ENCODE results near the gene COG7.

The COG7 gene

GRCh38 chr16:23452572-23453337, at the start of gene COG7:
Gene COG7 (minus strand): TSS chr16:23453189. CDS start chr16:23452994, 195 bp downstream.
- DNase-seq (ENCODE audit: insufficient read length, low spot score) = peak; percentile 61
- FAIRE-seq = no peak
- peak; percentile 45 for TF ChIP-seq POLR2A (IDR thresholded peaks at IDR 0.05; ENCODE audit: low read depth, low read length)

GRCh38 chr16:23502466-23502865, 49.5 kb upstream of the COG7 start:
- TF ChIP-seq POLR2A (IDR thresholded peaks at IDR 0.05; ENCODE audit: low read depth, low read length) = no peak
- FAIRE-seq = no peak
- DNase-seq (ENCODE audit: insufficient read length, low spot score) = no peak

GRCh38 chr16:23501291-23501690, 48.3 kb upstream of the COG7 start:
- no peak for DNase-seq (ENCODE audit: insufficient read length, low spot score)
- TF ChIP-seq POLR2A (IDR thresholded peaks at IDR 0.05; ENCODE audit: low read depth, low read length) = no peak
- FAIRE-seq = no peak

DNA sequence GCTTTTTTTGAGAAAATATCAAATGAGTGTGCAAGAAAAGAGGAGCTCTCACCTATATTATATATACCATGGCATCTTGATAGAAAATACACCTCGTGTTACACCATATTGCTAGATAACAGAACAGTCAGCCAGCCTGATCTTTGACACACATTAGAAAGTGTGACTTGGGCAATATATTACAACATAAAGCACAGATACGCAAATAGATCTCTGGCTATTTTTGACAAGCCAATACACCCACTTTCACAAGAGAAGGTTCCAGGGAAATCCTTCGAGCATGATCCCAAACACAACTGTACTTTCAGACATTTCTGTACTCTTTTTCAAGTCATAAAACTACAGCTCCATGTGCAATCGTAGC, 47.9 kb upstream of the COG7 start:
- TF ChIP-seq POLR2A (IDR thresholded peaks at IDR 0.05; ENCODE audit: low read depth, low read length) = no peak
- FAIRE-seq = no peak
- no peak for DNase-seq (ENCODE audit: insufficient read length, low spot score)

GRCh38 chr16:23500212-23500861, 47.3 kb upstream of the COG7 start:
- FAIRE-seq = no peak
- no peak for TF ChIP-seq POLR2A (IDR thresholded peaks at IDR 0.05; ENCODE audit: low read depth, low read length)

DNA sequence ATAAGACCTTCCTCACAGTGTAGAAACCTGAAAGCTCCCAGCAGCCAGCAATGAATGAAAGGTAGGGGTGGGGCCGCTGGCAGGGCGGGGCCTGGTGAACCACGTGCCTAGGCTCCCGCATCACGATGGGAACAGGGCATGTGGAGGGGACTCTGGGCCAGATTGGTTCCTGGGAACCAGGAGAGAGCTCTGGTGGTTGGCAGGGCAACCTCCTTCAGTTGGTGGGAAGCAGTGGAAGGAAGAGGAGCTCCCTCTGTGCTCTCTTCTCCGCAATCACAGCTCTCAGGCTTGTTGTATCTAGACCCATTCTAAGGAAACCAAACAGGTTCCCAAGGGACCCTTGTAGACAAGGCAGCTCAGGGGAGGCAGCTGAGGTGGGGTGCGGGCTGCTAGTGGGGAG, 46.8 kb upstream of the COG7 start:
- DNase-seq (ENCODE audit: insufficient read length, low spot score) = no peak
- FAIRE-seq = no peak
- no peak for TF ChIP-seq POLR2A (IDR thresholded peaks at IDR 0.05; ENCODE audit: low read depth, low read length)

More at GRCh38 chr16:23500212-23500861, 47.3 kb upstream of the COG7 start:
- no peak for DNase-seq (ENCODE audit: insufficient read length, low spot score)

GRCh38 chr16:23498863-23499262, 45.9 kb upstream of the COG7 start:
- no peak for TF ChIP-seq POLR2A (IDR thresholded peaks at IDR 0.05; ENCODE audit: low read depth, low read length)
- FAIRE-seq (no peak), DNase-seq (ENCODE audit: insufficient read length, low spot score) (no peak)

GRCh38 chr16:23497543-23497868, 44.5 kb upstream of the COG7 start:
- DNase-seq (ENCODE audit: insufficient read length, low spot score) (no peak), FAIRE-seq (no peak)
- no peak for TF ChIP-seq POLR2A (IDR thresholded peaks at IDR 0.05; ENCODE audit: low read depth, low read length)

DNA sequence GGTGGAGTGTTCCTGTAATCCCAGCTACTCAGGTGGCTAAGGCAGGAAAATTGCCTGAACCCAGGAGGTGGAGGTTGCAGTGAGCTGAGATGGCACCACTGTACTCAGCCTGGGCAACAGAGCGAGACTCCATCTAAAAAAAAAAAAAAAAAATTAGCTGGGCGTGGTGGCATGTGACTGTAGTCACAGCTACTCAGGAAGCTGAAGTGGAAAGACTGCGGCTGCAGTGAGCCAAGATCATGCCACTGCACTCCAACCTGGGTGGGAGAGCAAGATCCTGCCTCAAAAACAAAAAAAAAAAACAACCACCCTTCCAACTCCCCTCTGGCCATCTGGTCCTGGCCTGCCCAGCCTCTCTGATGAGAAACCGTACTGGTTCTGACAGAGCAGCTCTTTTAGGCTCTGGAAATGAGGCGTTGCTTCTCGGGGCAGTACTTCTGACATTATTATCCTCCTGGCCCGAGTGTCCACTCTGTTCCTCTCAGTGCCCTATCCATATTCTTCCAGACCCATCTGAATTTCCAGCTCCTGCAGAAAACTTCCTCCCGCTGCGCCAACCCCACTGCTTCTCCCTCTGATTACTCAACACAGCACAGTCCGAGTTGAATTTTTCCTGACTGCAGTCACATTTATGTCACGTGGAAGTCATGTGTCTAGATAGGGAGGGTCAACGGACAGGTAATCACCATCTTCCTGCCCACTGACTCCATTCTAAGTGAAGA, 44.0 kb upstream of the COG7 start:
- FAIRE-seq (no peak), DNase-seq (ENCODE audit: insufficient read length, low spot score) (no peak)
- no peak for TF ChIP-seq POLR2A (IDR thresholded peaks at IDR 0.05; ENCODE audit: low read depth, low read length)

GRCh38 chr16:23495671-23496070, 42.7 kb upstream of the COG7 start:
- DNase-seq (ENCODE audit: insufficient read length, low spot score) (no peak), FAIRE-seq (no peak)
- TF ChIP-seq POLR2A (IDR thresholded peaks at IDR 0.05; ENCODE audit: low read depth, low read length) = no peak

- no peak for TF ChIP-seq POLR2A (IDR thresholded peaks at IDR 0.05; ENCODE audit: low read depth, low read length)
- FAIRE-seq (no peak), DNase-seq (ENCODE audit: insufficient read length, low spot score) (no peak)
Measured at GRCh38 chr16:23494188-23494587, 41.2 kb upstream of the COG7 start.

GRCh38 chr16:23491490-23492391, 38.8 kb upstream of the COG7 start:
- no peak for FAIRE-seq
- TF ChIP-seq POLR2A (IDR thresholded peaks at IDR 0.05; ENCODE audit: low read depth, low read length) = no peak
- peak; percentile 70 for DNase-seq (ENCODE audit: insufficient read length, low spot score)

DNA sequence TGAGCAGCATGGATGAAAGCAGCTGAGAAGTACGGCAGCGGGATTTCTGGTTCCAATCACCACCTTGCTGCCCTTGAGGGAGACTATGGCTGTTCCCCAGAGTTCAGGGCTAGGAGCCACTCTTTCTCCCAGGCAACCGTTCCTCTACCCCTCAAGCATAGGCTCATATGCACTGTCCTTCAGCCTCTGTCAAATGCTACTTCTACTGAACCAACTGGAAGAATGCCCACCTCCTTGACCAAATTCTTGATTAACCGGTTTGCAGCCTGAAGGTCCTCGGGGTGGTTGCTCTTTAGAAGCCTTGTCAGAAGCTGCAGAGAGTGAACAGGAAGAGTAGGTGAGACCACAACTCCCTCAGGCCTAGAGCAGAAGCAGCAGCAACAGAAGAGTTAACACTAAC, 33.5 kb upstream of the COG7 start:
- DNase-seq (ENCODE audit: insufficient read length, low spot score) (no peak), FAIRE-seq (no peak)
- TF ChIP-seq POLR2A (IDR thresholded peaks at IDR 0.05; ENCODE audit: low read depth, low read length) = no peak

DNA sequence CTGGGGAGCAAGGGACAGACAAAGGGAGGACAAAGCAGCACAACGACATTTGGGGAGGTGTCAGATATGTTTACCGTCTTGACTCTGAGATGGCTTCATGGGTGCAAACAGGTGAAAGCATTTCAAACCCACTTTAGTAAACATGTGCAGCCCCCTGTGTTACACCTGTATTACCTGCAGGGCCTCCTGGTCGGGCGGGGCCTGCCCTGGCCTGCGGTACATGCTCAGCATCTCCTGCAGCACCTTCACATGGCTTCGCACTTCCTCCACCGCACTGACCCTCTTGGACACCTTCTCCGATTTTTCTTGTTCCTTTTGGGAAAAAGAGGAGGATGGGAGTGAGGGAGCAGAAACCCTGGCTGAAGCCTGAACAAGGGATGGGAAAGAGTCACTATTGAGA, 32.9 kb upstream of the COG7 start:
- no peak for TF ChIP-seq POLR2A (IDR thresholded peaks at IDR 0.05; ENCODE audit: low read depth, low read length)
- FAIRE-seq (no peak), DNase-seq (ENCODE audit: insufficient read length, low spot score) (no peak)

All from H54 (cell line).